GM18511 (cell line): ENCODE results near the gene AVPR2.

Experiments used
- ATAC-seq: cut with Tn5 transposase; IDR thresholded peaks from one replicate; pipeline ENCODE4 v1.9.1; 2021; ENCODE audit warnings: mild to moderate bottlenecking, moderate library complexity; ENCODE audit not compliant: unreplicated experiment

Gene AVPR2

GRCh38 chrX:153870791-153871360 lies 33.6 kb upstream of the AVPR2 start:
- ATAC-seq: no peak

- no peak for ATAC-seq
Measured at GRCh38 chrX:153871451-153871850, 33.0 kb upstream of the AVPR2 start.

- no peak for ATAC-seq
Measured at GRCh38 chrX:153871946-153872878, 32.3 kb upstream of the AVPR2 start.

- no peak for ATAC-seq
Measured at GRCh38 chrX:153873282-153874084, 31.0 kb upstream of the AVPR2 start.

- ATAC-seq: no peak
Measured at GRCh38 chrX:153874085-153874365, 30.4 kb upstream of the AVPR2 start.

- no peak for ATAC-seq
Measured at GRCh38 chrX:153874366-153875125, 29.9 kb upstream of the AVPR2 start.

GRCh38 chrX:153875391-153876111 lies 28.9 kb upstream of the AVPR2 start:
- no peak for ATAC-seq

GRCh38 chrX:153876112-153876491 lies 28.4 kb upstream of the AVPR2 start:
- ATAC-seq: no peak

- ATAC-seq: no peak
Measured at GRCh38 chrX:153877571-153878261, 26.8 kb upstream of the AVPR2 start.

- no peak for ATAC-seq
Measured at GRCh38 chrX:153878345-153878744, 26.1 kb upstream of the AVPR2 start.

- no peak for ATAC-seq
Measured at GRCh38 chrX:153878969-153879653, 25.4 kb upstream of the AVPR2 start.

GRCh38 chrX:153879741-153880439 lies 24.6 kb upstream of the AVPR2 start:
- no peak for ATAC-seq

- ATAC-seq: no peak
Measured at GRCh38 chrX:153880440-153880815, 24.0 kb upstream of the AVPR2 start.

GRCh38 chrX:153881281-153881680 lies 23.2 kb upstream of the AVPR2 start:
- ATAC-seq: no peak

GRCh38 chrX:153882086-153882498 lies 22.4 kb upstream of the AVPR2 start:
- ATAC-seq: no peak

- ATAC-seq: no peak
Measured at GRCh38 chrX:153882557-153882956, 21.9 kb upstream of the AVPR2 start.

- ATAC-seq: no peak
Measured at GRCh38 chrX:153883163-153883843, 21.2 kb upstream of the AVPR2 start.

- no peak for ATAC-seq
Measured at GRCh38 chrX:153884136-153884535, 20.3 kb upstream of the AVPR2 start.
